Measurements from ENCODE around the gene CYP19A1.

- TF ChIP-seq RAD21 (IDR thresholded peaks at IDR 0.05; ENCODE audit: low read depth) (no peak), MAX (IDR thresholded peaks at IDR 0.05) (no peak), CTCF (IDR thresholded peaks at IDR 0.05 in 2 of 3, conservative IDR thresholded peaks at IDR 0.05 in 1 of 3; ENCODE audit: borderline replicate concordance in 1 of 3, insufficient read depth in 1 of 3, low read depth in 2 of 3, low read length in 2 of 3) (no peak), CEBPB (IDR thresholded peaks at IDR 0.05; ENCODE audit: low read depth) (no peak)
Observed at GRCh38 chr15:51193526-51193925, 144.9 kb downstream of the CYP19A1 start.
